OCI-LY1 (cell line): ENCODE data around the gene ZFHX3.

Experiments
- CTCF ChIP-seq: fragments of 200-600 bp; sonication (generic), shearing (Covaris generic); IDR thresholded peaks from 2 replicates; pipeline ENCODE4 v1.5.1; 2017; ENCODE audit warnings: mild to moderate bottlenecking, antibody characterized with exemption, low read length, moderate library complexity, mixed read lengths
- EZH2 ChIP-seq: fragments of 200-600 bp; sonication (generic), shearing (Covaris generic); IDR thresholded peaks from 2 replicates; pipeline ENCODE4 v1.8.0; 2017; ENCODE audit warnings: borderline replicate concordance, mixed run types, mild to moderate bottlenecking, antibody characterized with exemption, low read length, moderate library complexity, mixed read lengths

GRCh38 chr16:73016488-73016830 is 31.5 kb downstream of the ZFHX3 start:
- TF ChIP-seq CTCF (no peak), EZH2 (no peak)
